ENCODE measurements around the gene ELAVL3. TPM values are rescaled to one million over a fixed set of nuclear protein-coding genes. Genes with fewer than 3 reads are reported as not detected.
A peak's percentile ranks its signal among the peaks of the same experiment; 100 is the strongest.

The ELAVL3 gene
- total RNA-seq = under 1 TPM in 1 of 6 donors, not detected in 5; 0.03 TPM

- Histone ChIP-seq H3K4me3 (peak within 1 kb of the TSS in 3 of 4 donors; percentile 27 to 46 (median 37)), H3K27me3 (peaks cover 2 to 37% (median 30%) of the 10 kb centered on the region in 4 donors), H3K27ac (no peak within 1 kb of the TSS), H3K9me3 (no peaks in the 10 kb centered on the region), H3K4me1 (peaks cover 32 to 50% (median 40%) of the 10 kb centered on the region in 4 donors), H3K36me3 (peaks cover 0 to 10% (median 5%) of the 10 kb centered on the region in 4 donors)
- WGBS, 2 donors = 17 to 30% methylated on average over 24 to 29 of the region's 77 CpGs
- DNase-seq (peak in 1 of 2 donors; percentile 83), ATAC-seq (ENCODE audit: low FRiP score in 2 of 2) (no peak)
- TF ChIP-seq CTCF (IDR thresholded peaks at IDR 0.05) = peak in 1 of 6 experiments; percentile 5
- TF ChIP-seq EP300 (IDR thresholded peaks at IDR 0.05) = no peak
Measured at GRCh38 chr19:11480715-11481533, at the start of gene ELAVL3. ELAVL3 (minus strand) TSS chr19:11481046; CDS start chr19:11480608, 438 bp downstream.

- no peak overlapping the region for H3K27ac ChIP-seq
- peak; percentile 9 to 32 for ATAC-seq (ENCODE audit: low FRiP score in 2 of 2)
- TF ChIP-seq POLR2A (IDR thresholded peaks at IDR 0.05) = no peak
- H3K4me1 ChIP-seq = peaks cover 12 to 33% (median 17%) of the 10 kb centered on the region in 4 donors
- WGBS, 2 donors = 29 to 32% methylated on average over 6 to 9 of the region's 9 CpGs
- no peaks in the 10 kb centered on the region for H3K27me3 ChIP-seq
- H3K4me3 ChIP-seq = no peak overlapping the region
- H3K9me3 ChIP-seq = no peaks in the 10 kb centered on the region
- no peaks in the 10 kb centered on the region for H3K36me3 ChIP-seq
- peak; percentile 60 to 77 for DNase-seq
Measured at GRCh38 chr19:11530432-11530831, 49.6 kb upstream of the ELAVL3 start.

- no peaks in the 10 kb centered on the region for H3K27me3 ChIP-seq
- peak; percentile 92 to 97 for DNase-seq
- 0 to 1% methylated on average over 20 to 21 of the region's 47 CpGs for WGBS, 2 donors
- TF ChIP-seq EP300 (IDR thresholded peaks at IDR 0.05) (no peak), CTCF (IDR thresholded peaks at IDR 0.05) (peak in 1 of 6 experiments; percentile 31), POLR2A (IDR thresholded peaks at IDR 0.05) (peak in 2 of 4 donors; percentile 11 to 64), POLR2AphosphoS5 (IDR thresholded peaks at IDR 0.05) (peak; percentile 58 to 65)
- H3K36me3 ChIP-seq = peaks cover 0 to 10% (median 0%) of the 10 kb centered on the region in 4 donors
- peaks cover 11 to 30% (median 17%) of the 10 kb centered on the region in 4 donors for H3K4me1 ChIP-seq
- H3K4me3 ChIP-seq = peak within 1 kb of the TSS; percentile 43 to 98 (median 94)
- no peaks in the 10 kb centered on the region for H3K9me3 ChIP-seq
- H3K27ac ChIP-seq = peak within 1 kb of the TSS; percentile 86 to 89 (median 86)
- ATAC-seq (ENCODE audit: low FRiP score in 2 of 2) = peak; percentile 99 to 100
Measured at GRCh38 chr19:11528551-11529341, 47.9 kb upstream of the ELAVL3 start, which contains the start of gene ECSIT. ECSIT (minus strand) TSS chr19:11529134; CDS start chr19:11519170, 9,964 bp downstream.

GRCh38 chr19:11519138-11519537, 38.3 kb upstream of the ELAVL3 start:
- Histone ChIP-seq H3K27me3 (no peaks in the 10 kb centered on the region), H3K4me1 (no peaks in the 10 kb centered on the region), H3K4me3 (no peak overlapping the region), H3K36me3 (peaks cover 0 to 62% (median 33%) of the 10 kb centered on the region in 4 donors), H3K27ac (no peak overlapping the region), H3K9me3 (no peaks in the 10 kb centered on the region)
- 89 to 95% methylated on average over 9 of the region's 9 CpGs for whole genome bisulfite sequencing, 2 donors
- ATAC-seq (ENCODE audit: low FRiP score in 2 of 2) = no peak
- no peak for DNase-seq
- TF ChIP-seq POLR2A (IDR thresholded peaks at IDR 0.05) (no peak), CTCF (IDR thresholded peaks at IDR 0.05) (no peak), EP300 (IDR thresholded peaks at IDR 0.05) (no peak), POLR2AphosphoS5 (IDR thresholded peaks at IDR 0.05) (no peak)

GRCh38 chr19:11513946-11514345, 33.1 kb upstream of the ELAVL3 start:
- H3K27me3 ChIP-seq = no peaks in the 10 kb centered on the region
- 94 to 96% methylated on average over 11 to 20 of the region's 20 CpGs for WGBS, 2 donors
- no peak for TF ChIP-seq CTCF (IDR thresholded peaks at IDR 0.05)
- no peak for TF ChIP-seq POLR2A (IDR thresholded peaks at IDR 0.05)
- no peak for TF ChIP-seq POLR2AphosphoS5 (IDR thresholded peaks at IDR 0.05)
- TF ChIP-seq EP300 (IDR thresholded peaks at IDR 0.05) = no peak
- no peak overlapping the region for H3K4me3 ChIP-seq
- no peak overlapping the region for H3K27ac ChIP-seq
- ATAC-seq (ENCODE audit: low FRiP score in 2 of 2) (peak; percentile 11 to 43), DNase-seq (peak in 1 of 2 donors; percentile 68)
- H3K9me3 ChIP-seq = no peaks in the 10 kb centered on the region
- H3K4me1 ChIP-seq = no peaks in the 10 kb centered on the region
- H3K36me3 ChIP-seq = peaks cover 0 to 71% (median 39%) of the 10 kb centered on the region in 4 donors

All from upper lobe of left lung (tissue), 6 donors.